ENCODE results near the gene BLTP2. TPM values are rescaled to one million over a fixed set of nuclear protein-coding genes. Genes with fewer than 3 reads are reported as not detected.

BLTP2 gene
- 100 to 1,000 TPM; 109 TPM for total RNA-seq

- H3K4me1 Mint-ChIP-seq (ENCODE audit: low read depth) = peaks cover 48% of the 10 kb centered on the region
- no peaks in the 10 kb centered on the region for H3K27me3 Mint-ChIP-seq (ENCODE audit: low read depth)
- no peaks in the 10 kb centered on the region for H3K9me3 Mint-ChIP-seq
- peak within 1 kb of the TSS; percentile 82 for H3K27ac Mint-ChIP-seq
- peak within 1 kb of the TSS; percentile 86 to 91 for H3K4me3 Mint-ChIP-seq
- ATAC-seq (replicated peaks in 1 of 2) (peak; percentile 98 to 99), DNase-seq (peak; percentile 95 to 97)
- peaks cover 6 to 20% of the 10 kb centered on the region in 2 donors for H3K36me3 Mint-ChIP-seq (ENCODE audit: insufficient read depth in 2 of 2)
These were observed at the start of gene BLTP2 for GRCh38 chr17:28644787-28645575. Gene BLTP2 (minus strand): TSS chr17:28645158. CDS start chr17:28645056, 102 bp downstream.

- Mint-ChIP-seq H3K4me1 (ENCODE audit: low read depth) (no peaks in the 10 kb centered on the region), H3K9me3 (no peaks in the 10 kb centered on the region), H3K27me3 (ENCODE audit: low read depth) (no peaks in the 10 kb centered on the region), H3K36me3 (ENCODE audit: insufficient read depth in 2 of 2) (peaks cover 12 to 45% of the 10 kb centered on the region in 2 donors), H3K27ac (no peak overlapping the region), H3K4me3 (no peak overlapping the region)
- no peak for ATAC-seq (replicated peaks in 1 of 2)
- no peak for DNase-seq
These were observed 48.9 kb upstream of the BLTP2 start for GRCh38 chr17:28693869-28694268.

- DNase-seq (no peak), ATAC-seq (replicated peaks in 1 of 2) (no peak)
- H3K9me3 Mint-ChIP-seq = no peaks in the 10 kb centered on the region
- no peak overlapping the region for H3K27ac Mint-ChIP-seq
- H3K4me1 Mint-ChIP-seq (ENCODE audit: low read depth) = no peaks in the 10 kb centered on the region
- no peak overlapping the region for H3K4me3 Mint-ChIP-seq
- H3K27me3 Mint-ChIP-seq (ENCODE audit: low read depth) = no peaks in the 10 kb centered on the region
- H3K36me3 Mint-ChIP-seq (ENCODE audit: insufficient read depth in 2 of 2) = peaks cover 16 to 61% of the 10 kb centered on the region in 2 donors
These were observed 44.1 kb upstream of the BLTP2 start for GRCh38 chr17:28689011-28689410.

GRCh38 chr17:28688481-28688880 lies 43.5 kb upstream of the BLTP2 start:
- Mint-ChIP-seq H3K27me3 (ENCODE audit: low read depth) (no peaks in the 10 kb centered on the region), H3K9me3 (no peaks in the 10 kb centered on the region), H3K36me3 (ENCODE audit: insufficient read depth in 2 of 2) (peaks cover 15 to 59% of the 10 kb centered on the region in 2 donors), H3K27ac (no peak overlapping the region), H3K4me3 (no peak overlapping the region), H3K4me1 (ENCODE audit: low read depth) (no peaks in the 10 kb centered on the region)
- DNase-seq = no peak
- no peak for ATAC-seq (replicated peaks in 1 of 2)

GRCh38 chr17:28686296-28686695 lies 41.3 kb upstream of the BLTP2 start:
- Mint-ChIP-seq H3K9me3 (no peaks in the 10 kb centered on the region), H3K27me3 (ENCODE audit: low read depth) (no peaks in the 10 kb centered on the region), H3K27ac (no peak overlapping the region), H3K4me3 (no peak overlapping the region), H3K36me3 (ENCODE audit: insufficient read depth in 2 of 2) (peaks cover 19 to 67% of the 10 kb centered on the region in 2 donors), H3K4me1 (ENCODE audit: low read depth) (no peaks in the 10 kb centered on the region)
- ATAC-seq (replicated peaks in 1 of 2) = no peak
- DNase-seq = no peak

- peaks cover 17 to 64% of the 10 kb centered on the region in 2 donors for H3K36me3 Mint-ChIP-seq (ENCODE audit: insufficient read depth in 2 of 2)
- H3K9me3 Mint-ChIP-seq = no peaks in the 10 kb centered on the region
- DNase-seq (no peak), ATAC-seq (replicated peaks in 1 of 2) (no peak)
- no peak overlapping the region for H3K27ac Mint-ChIP-seq
- H3K4me1 Mint-ChIP-seq (ENCODE audit: low read depth) = no peaks in the 10 kb centered on the region
- no peaks in the 10 kb centered on the region for H3K27me3 Mint-ChIP-seq (ENCODE audit: low read depth)
- H3K4me3 Mint-ChIP-seq = no peak overlapping the region
These were observed 40.4 kb upstream of the BLTP2 start for GRCh38 chr17:28685366-28685765.

- H3K36me3 Mint-ChIP-seq (ENCODE audit: insufficient read depth in 2 of 2) = peaks cover 15 to 60% of the 10 kb centered on the region in 2 donors
- DNase-seq = no peak
- no peak overlapping the region for H3K27ac Mint-ChIP-seq
- no peaks in the 10 kb centered on the region for H3K4me1 Mint-ChIP-seq (ENCODE audit: low read depth)
- H3K27me3 Mint-ChIP-seq (ENCODE audit: low read depth) = no peaks in the 10 kb centered on the region
- no peaks in the 10 kb centered on the region for H3K9me3 Mint-ChIP-seq
- H3K4me3 Mint-ChIP-seq = no peak overlapping the region
- no peak for ATAC-seq (replicated peaks in 1 of 2)
These were observed 40.0 kb upstream of the BLTP2 start for GRCh38 chr17:28684963-28685362.

- ATAC-seq (replicated peaks in 1 of 2) (no peak), DNase-seq (no peak)
- Mint-ChIP-seq H3K27ac (no peak overlapping the region), H3K9me3 (no peaks in the 10 kb centered on the region), H3K36me3 (ENCODE audit: insufficient read depth in 2 of 2) (peaks cover 12 to 46% of the 10 kb centered on the region in 2 donors), H3K27me3 (ENCODE audit: low read depth) (no peaks in the 10 kb centered on the region), H3K4me3 (no peak overlapping the region), H3K4me1 (ENCODE audit: low read depth) (no peaks in the 10 kb centered on the region)
These were observed 37.7 kb upstream of the BLTP2 start for GRCh38 chr17:28682655-28683054.

GRCh38 chr17:28675980-28676379 lies 31.0 kb upstream of the BLTP2 start:
- ATAC-seq (replicated peaks in 1 of 2) = no peak
- H3K36me3 Mint-ChIP-seq (ENCODE audit: insufficient read depth in 2 of 2) = peaks cover 16 to 40% of the 10 kb centered on the region in 2 donors
- no peak for DNase-seq

GRCh38 chr17:28675490-28675889 lies 30.5 kb upstream of the BLTP2 start:
- Mint-ChIP-seq H3K4me3 (no peak overlapping the region), H3K4me1 (ENCODE audit: low read depth) (no peaks in the 10 kb centered on the region), H3K36me3 (ENCODE audit: insufficient read depth in 2 of 2) (peaks cover 16 to 40% of the 10 kb centered on the region in 2 donors), H3K27ac (no peak overlapping the region), H3K27me3 (ENCODE audit: low read depth) (no peaks in the 10 kb centered on the region), H3K9me3 (no peaks in the 10 kb centered on the region)
- DNase-seq = no peak
- no peak for ATAC-seq (replicated peaks in 1 of 2)

More at GRCh38 chr17:28675980-28676379, 31.0 kb upstream of the BLTP2 start:
- H3K27me3 Mint-ChIP-seq (ENCODE audit: low read depth) = no peaks in the 10 kb centered on the region
- no peak overlapping the region for H3K4me3 Mint-ChIP-seq
- no peaks in the 10 kb centered on the region for H3K4me1 Mint-ChIP-seq (ENCODE audit: low read depth)
- H3K9me3 Mint-ChIP-seq = no peaks in the 10 kb centered on the region
- H3K27ac Mint-ChIP-seq = no peak overlapping the region

- Mint-ChIP-seq H3K27me3 (ENCODE audit: low read depth) (no peaks in the 10 kb centered on the region), H3K9me3 (no peaks in the 10 kb centered on the region), H3K4me3 (no peak overlapping the region), H3K36me3 (ENCODE audit: insufficient read depth in 2 of 2) (peaks cover 10 to 29% of the 10 kb centered on the region in 2 donors), H3K4me1 (ENCODE audit: low read depth) (peaks cover 25% of the 10 kb centered on the region), H3K27ac (no peak overlapping the region)
- no peak for ATAC-seq (replicated peaks in 1 of 2)
- no peak for DNase-seq
These were observed 25.0 kb upstream of the BLTP2 start for GRCh38 chr17:28669918-28670317.

GRCh38 chr17:28667870-28668269 lies 22.9 kb upstream of the BLTP2 start:
- peaks cover 46% of the 10 kb centered on the region for H3K4me1 Mint-ChIP-seq (ENCODE audit: low read depth)
- H3K9me3 Mint-ChIP-seq = no peaks in the 10 kb centered on the region
- DNase-seq = no peak
- H3K27ac Mint-ChIP-seq = peak overlapping the region; percentile 77
- H3K4me3 Mint-ChIP-seq = no peak overlapping the region
- H3K27me3 Mint-ChIP-seq (ENCODE audit: low read depth) = no peaks in the 10 kb centered on the region
- no peak for ATAC-seq (replicated peaks in 1 of 2)
- peaks cover 6 to 17% of the 10 kb centered on the region in 2 donors for H3K36me3 Mint-ChIP-seq (ENCODE audit: insufficient read depth in 2 of 2)

- Mint-ChIP-seq H3K9me3 (no peaks in the 10 kb centered on the region), H3K36me3 (ENCODE audit: insufficient read depth in 2 of 2) (peaks cover 6 to 15% of the 10 kb centered on the region in 2 donors), H3K27ac (peak overlapping the region; percentile 1)
These were observed 21.0 kb upstream of the BLTP2 start for GRCh38 chr17:28665994-28666393.

GRCh38 chr17:28663723-28664122 lies 18.8 kb upstream of the BLTP2 start:
- ATAC-seq (replicated peaks in 1 of 2) (no peak), DNase-seq (no peak)
- H3K9me3 Mint-ChIP-seq = no peaks in the 10 kb centered on the region
- H3K27ac Mint-ChIP-seq = peak overlapping the region; percentile 99
- peaks cover 64% of the 10 kb centered on the region for H3K4me1 Mint-ChIP-seq (ENCODE audit: low read depth)
- no peaks in the 10 kb centered on the region for H3K27me3 Mint-ChIP-seq (ENCODE audit: low read depth)
- H3K4me3 Mint-ChIP-seq = peak overlapping the region; percentile 92 to 95
- peaks cover 8 to 19% of the 10 kb centered on the region in 2 donors for H3K36me3 Mint-ChIP-seq (ENCODE audit: insufficient read depth in 2 of 2)

More at GRCh38 chr17:28665994-28666393, 21.0 kb upstream of the BLTP2 start:
- H3K4me3 Mint-ChIP-seq = no peak overlapping the region
- H3K4me1 Mint-ChIP-seq (ENCODE audit: low read depth) = peaks cover 52% of the 10 kb centered on the region
- DNase-seq (no peak), ATAC-seq (replicated peaks in 1 of 2) (no peak)
- no peaks in the 10 kb centered on the region for H3K27me3 Mint-ChIP-seq (ENCODE audit: low read depth)

All from activated T-cell treated with anti-CD3 and anti-CD28 coated beads, Interleukin-2, amount 50 U/mL, for 72 hours (primary cell).